HepG2 (cell line): ENCODE measurements around the gene RGS14. TPM values are rescaled to one million over a fixed set of nuclear protein-coding genes. Genes with fewer than 3 reads are reported as not detected.

Experiments used
- ATAC-seq: fragments of 200-7000 bp; cut with Tn5 transposase; 3 replicates; pipeline ENCODE4 v1.9.1; 2020; ENCODE audit warnings: mild to moderate bottlenecking, moderate library complexity
- BruUV-seq: library from RNA; stranded (reverse); fragments of 400-500 nt; replicated peaks from 2 replicates; lab custom pipeline; 2021; lab: Mats Ljungman, UMichigan
- CTCF ChIA-PET: fragments of 300-600 bp; formaldehyde crosslinking; extraction: SDS; loops from one replicate; lab custom pipeline; 2021; ENCODE audit warnings: low total read pairs, inconsistent platforms, low intra/inter-chr PET ratio; lab: Yijun Ruan, JAX
- POLR2A ChIA-PET: fragments of 350-600 bp; sonication (Branson Sonifier 250); formaldehyde crosslinking; loops from one replicate; lab custom pipeline; 2020; ENCODE audit warnings: antibody characterized with exemption, inconsistent platforms; lab: Yijun Ruan, JAX
- DNase-seq: peaks from one replicate; pipeline ENCODE4 v3.0.0-alpha.2; 2015; ENCODE audit warnings: low spot score
- FAIRE-seq: peaks from 3 replicates; lab custom pipeline; 2011; peaks lifted over from hg19 to GRCh38; lab: Jason Lieb, UNC
- H2AFZ ChIP-seq: one replicate; pipeline ENCODE4 v1.6.1; 2011; ENCODE audit warnings: low read length, inconsistent platforms
- H3K27ac ChIP-seq: fragments of 300-600 bp; 3 replicates; pipeline ENCODE4 v1.8.0; 2011; ENCODE audit warnings: mixed run types, mild to moderate bottlenecking, mixed read lengths, low read length, inconsistent platforms; ENCODE audit not compliant: insufficient read depth; ENCODE audit errors: extremely low read length
- H3K27me3 ChIP-seq, 2 experiments: fragments of 200-600 bp in 1 of 2; 2 replicates in 1 of 2; 3 replicates in 1 of 2; pipeline versions ENCODE4 v1.6.0 to v1.8.0; 2011; ENCODE audit warnings: low read length in 2 of 2, mild to moderate bottlenecking in 2 of 2, moderate library complexity in 2 of 2, inconsistent platforms in 1 of 2; ENCODE audit not compliant: insufficient read depth in 2 of 2, control insufficient read depth in 1 of 2
- H3K36me3 ChIP-seq, 2 experiments: fragments of 200-600 bp in 1 of 2; replicated peaks in 1 of 2; 2 replicates in 1 of 2; 3 replicates in 1 of 2; pipeline versions ENCODE4 v1.5.1 to v1.8.0; 2011; ENCODE audit warnings: low read length in 2 of 2, inconsistent platforms in 1 of 2; ENCODE audit not compliant: insufficient read depth in 2 of 2, control insufficient read depth in 1 of 2
- H3K4me1 ChIP-seq: 2 replicates; pipeline ENCODE4 v1.5.1; 2012; ENCODE audit warnings: low read length, inconsistent platforms; ENCODE audit not compliant: insufficient read depth
- H3K4me2 ChIP-seq: 2 replicates; pipeline ENCODE4 v1.6.0; 2011; ENCODE audit warnings: low read depth, low read length, inconsistent platforms
- H3K4me3 ChIP-seq, 3 experiments: fragments of 200-600 bp in 1 of 3; sonication (generic), shearing (Covaris generic) in 1 of 3; replicated peaks in 1 of 3; 2 replicates each; pipeline ENCODE4 v1.5.1; 2011 to 2016; ENCODE audit warnings: low read length in 3 of 3, inconsistent platforms in 2 of 3, low read depth in 2 of 3, mild to moderate bottlenecking in 2 of 3, control low read depth in 1 of 3, mixed read lengths in 1 of 3; ENCODE audit not compliant: insufficient read depth in 1 of 3
- H3K79me2 ChIP-seq: one replicate; pipeline ENCODE4 v1.6.1; 2011; ENCODE audit warnings: low read length, inconsistent platforms; ENCODE audit not compliant: insufficient read depth
- H3K9ac ChIP-seq: 2 replicates; pipeline ENCODE4 v1.6.0; 2011; ENCODE audit warnings: mild to moderate bottlenecking, low read depth, low read length, inconsistent platforms; ENCODE audit not compliant: insufficient read depth
- H3K9me3 ChIP-seq: 2 replicates; pipeline ENCODE4 v1.5.1; 2012; ENCODE audit warnings: mild to moderate bottlenecking, low read length
- H4K20me1 ChIP-seq: 2 replicates; pipeline ENCODE4 v1.6.0; 2011; ENCODE audit warnings: inconsistent platforms, mild to moderate bottlenecking, low read length, moderate library complexity; ENCODE audit not compliant: insufficient read depth
- AGO2 ChIP-seq: fragments of 200-400 bp; formaldehyde crosslinking; optimal IDR thresholded peaks from 2 replicates; pipeline ENCODE3; 2017; ENCODE audit warnings: mild to moderate bottlenecking, low read depth, low read length, moderate library complexity
- ARNT ChIP-seq: fragments of 450-650 bp; IDR thresholded peaks from 2 replicates; pipeline ENCODE4 v1.6.1; 2017
- ATRX ChIP-seq: sonication (generic); formaldehyde crosslinking; IDR thresholded peaks from 2 replicates; pipeline ENCODE4 v1.4.0; 2020; ENCODE audit warnings: missing genetic modification reagents, borderline replicate concordance
- CCAR2 ChIP-seq: fragments of 200-400 bp; formaldehyde crosslinking; optimal IDR thresholded peaks from 2 replicates; pipeline ENCODE3; 2018; ENCODE audit warnings: low read depth, mild to moderate bottlenecking, low read length, moderate library complexity
- CENPX ChIP-seq: sonication (generic); formaldehyde crosslinking; IDR thresholded peaks from 2 replicates; pipeline ENCODE4 v1.9.0; 2021; ENCODE audit warnings: mild to moderate bottlenecking, missing genetic modification reagents, moderate library complexity
- RBM22 ChIP-seq: fragments of 200-400 bp; formaldehyde crosslinking; optimal IDR thresholded peaks from 2 replicates; pipeline ENCODE3; 2017; ENCODE audit warnings: mild to moderate bottlenecking, low read length, moderate library complexity
- SATB2 ChIP-seq: sonication (generic); formaldehyde crosslinking; IDR thresholded peaks from 2 replicates; pipeline ENCODE4 v1.5.0; 2020; ENCODE audit warnings: missing genetic modification reagents
- TCF7 ChIP-seq: sonication (generic); IDR thresholded peaks from 2 replicates; pipeline ENCODE4 v1.6.1; 2016; ENCODE audit warnings: antibody characterized with exemption, low read depth
- XRCC5 ChIP-seq: fragments of 200-400 bp; formaldehyde crosslinking; optimal IDR thresholded peaks from 2 replicates; pipeline ENCODE3; 2017; ENCODE audit warnings: mild to moderate bottlenecking, low read length
- ZKSCAN5 ChIP-seq: sonication (generic); formaldehyde crosslinking; IDR thresholded peaks from 2 replicates; pipeline ENCODE4 v1.5.1; 2020; ENCODE audit warnings: mild to moderate bottlenecking, missing genetic modification reagents
- ZNF331 ChIP-seq: sonication (generic); formaldehyde crosslinking; IDR thresholded peaks from 2 replicates; pipeline ENCODE4 v1.4.0; 2020; ENCODE audit warnings: missing genetic modification reagents
- WGBS: methylation state at CpG from one replicate; pipeline ENCODE4 v1.1.6; 2017; ENCODE audit warnings: low lambda C conversion rate; 5-methylcytosine and 5-hydroxymethylcytosine counted together
- in situ Hi-C: cut with HindIII; loops from 2 replicates; pipeline ENCODE4 v1.10.0; 2017; ENCODE audit warnings: low pct_unique_long_range_greater_than_20kb; ENCODE audit not compliant: extremely low pct_ligation_motif_present
- intact Hi-C: fragments of 100-400 bp; cut with micrococcal nuclease; formaldehyde crosslinking; loops from one replicate; pipeline ENCODE4 v1.10.0; 2022; ENCODE audit not compliant: unreplicated experiment
- polyA plus RNA-seq, 8 experiments: library from polyadenylated mRNA; depleted of rRNA in 3 of 8; stranded (reverse) in 7 of 8; unstranded in 1 of 8; fragments of >200 nt; fragmentation: Illumina TruSeq in 4 of 8; extraction: Trizol in 4 of 8; gene quantifications; 2 replicates each; pipeline versions ENCODE4 v1.2.1 to v1.2.3, GENCODE V29; 2011 to 2016; ENCODE audit warnings: low read depth in 4 of 8, missing spikeins in 1 of 8, mixed read lengths in 1 of 8; ENCODE audit not compliant: insufficient read depth in 1 of 8
- total RNA-seq, 5 experiments: library from RNA; depleted of rRNA; stranded (reverse); fragments of >200 nt; fragmentation: Illumina TruSeq; extraction: Trizol; gene quantifications; 2 replicates each; pipeline ENCODE4 v1.2.3, GENCODE V29; 2016; ENCODE audit warnings: low read depth in 1 of 5

The RGS14 gene
- total and polyA plus RNA-seq, 2 of the 13 experiments (the other 11 are each of a cell fraction or from before 2014, with no cell fraction given): 11.1 to 17.2 TPM

GRCh38 chr5:177329883-177330282 lies 27.8 kb upstream of the RGS14 start:
- no peak overlapping the region for H3K9ac ChIP-seq
- H3K4me1 ChIP-seq: peaks cover 40% of the 10 kb centered on the region
- 100% methylated on average over 6 of the region's 6 CpGs for WGBS
- ChIA-PET CTCF (no interaction called here), POLR2A (no interaction called here)
- FAIRE-seq (no peak), DNase-seq (no peak), ATAC-seq (no peak)
- TF ChIP-seq CCAR2 (no peak), XRCC5 (no peak), TCF7 (no peak), ARNT (no peak), ZNF331 (CRISPR knock-in tag) (no peak), ATRX (CRISPR knock-in tag) (no peak)
- H3K27me3 ChIP-seq: no peaks in the 10 kb centered on the region
- H4K20me1 ChIP-seq: no peaks in the 10 kb centered on the region
- no peak overlapping the region for H3K27ac ChIP-seq
- no peak overlapping the region for H3K4me3 ChIP-seq
- H3K9me3 ChIP-seq: no peaks in the 10 kb centered on the region
- no TSS peak for BruUV-seq
- intact Hi-C loops (loop anchor here (5.0 kb wide), 1 partner anchor 117 kb away; the partner anchor contains the start of gene PRR7), in situ Hi-C loops (no loop called here)
- no peak overlapping the region for H2AFZ ChIP-seq
- peaks cover 24 to 53% of the 10 kb centered on the region in 2 experiments for H3K36me3 ChIP-seq
- H3K79me2 ChIP-seq: peaks cover 4% of the 10 kb centered on the region
- H3K4me2 ChIP-seq: no peak overlapping the region

- no peak overlapping the region for H3K9ac ChIP-seq
- TF ChIP-seq SATB2 (CRISPR knock-in tag) (no peak), CENPX (CRISPR knock-in tag) (no peak), ZKSCAN5 (CRISPR knock-in tag) (no peak), RBM22 (peak; percentile 31), AGO2 (peak; percentile 81)
- 96% methylated on average over 22 of the region's 27 CpGs for WGBS
- H3K36me3 ChIP-seq: peaks cover 32 to 67% of the 10 kb centered on the region in 2 experiments
- H3K4me3 ChIP-seq: no peak overlapping the region
- FAIRE-seq (no peak), DNase-seq (no peak), ATAC-seq (no peak)
- BruUV-seq: no TSS peak
- H2AFZ ChIP-seq: no peak overlapping the region
- H4K20me1 ChIP-seq: no peaks in the 10 kb centered on the region
- H3K27me3 ChIP-seq: no peaks in the 10 kb centered on the region
- H3K4me1 ChIP-seq: peaks cover 26% of the 10 kb centered on the region
- intact Hi-C loops: no loop called here
- H3K27ac ChIP-seq: no peak overlapping the region
- in situ Hi-C loops: no loop called here
- no peaks in the 10 kb centered on the region for H3K9me3 ChIP-seq
- H3K79me2 ChIP-seq: peaks cover 2% of the 10 kb centered on the region
- H3K4me2 ChIP-seq: no peak overlapping the region
- POLR2A ChIA-PET: interaction anchor here (0.7 kb wide), 1 partner anchor 23 kb away, joined by 3 read pairs; no protein-coding TSS in a partner anchor
- CTCF ChIA-PET: no interaction called here
These were observed 26.5 kb upstream of the RGS14 start for GRCh38 chr5:177330991-177331842.
